HepG2 (cell line): ENCODE data around the gene TPX2. TPM values are rescaled to one million over a fixed set of nuclear protein-coding genes. Genes with fewer than 3 reads are reported as not detected.

Experiments used
- ERF ChIP-seq: IDR thresholded peaks from 2 replicates; pipeline ENCODE4 v1.6.1; 2018; ENCODE audit warnings: missing biosample characterization, missing genetic modification reagents
- HNF1A ChIP-seq, 2 experiments: sonication (generic) in 1 of 2; formaldehyde crosslinking in 1 of 2; IDR thresholded peaks; 2 replicates each; pipeline versions ENCODE4 v1.4.0 to v1.6.1; 2016 to 2020; ENCODE audit warnings: borderline replicate concordance in 1 of 2, low read depth in 1 of 2, mild to moderate bottlenecking in 1 of 2, missing genetic modification reagents in 1 of 2
- HNRNPH1 ChIP-seq: fragments of 200-400 bp; formaldehyde crosslinking; optimal IDR thresholded peaks from 2 replicates; pipeline ENCODE3; 2017; ENCODE audit warnings: mild to moderate bottlenecking, low read depth, low read length
- KAT8 ChIP-seq: IDR thresholded peaks from 2 replicates; pipeline ENCODE4 v1.6.1; 2016; ENCODE audit warnings: missing genetic modification reagents, missing compliant biosample characterization
- KMT2A ChIP-seq: sonication (generic); formaldehyde crosslinking; IDR thresholded peaks from 2 replicates; pipeline ENCODE4 v1.4.0; 2020; ENCODE audit warnings: missing genetic modification reagents
- MEIS2 ChIP-seq: sonication (generic); formaldehyde crosslinking; IDR thresholded peaks from 2 replicates; pipeline ENCODE4 v1.9.0; 2021; ENCODE audit warnings: mild to moderate bottlenecking, missing genetic modification reagents
- ZMYM4 ChIP-seq: sonication (generic); formaldehyde crosslinking; IDR thresholded peaks from 2 replicates; pipeline ENCODE4 v1.8.1; 2023; ENCODE audit warnings: mild to moderate bottlenecking, missing genetic modification reagents
- ZNF160 ChIP-seq: sonication (generic); formaldehyde crosslinking; IDR thresholded peaks from 2 replicates; pipeline ENCODE4 v1.8.0; 2022; ENCODE audit warnings: mild to moderate bottlenecking, inconsistent platforms, missing genetic modification reagents
- ZNF460 ChIP-seq: sonication (generic); formaldehyde crosslinking; IDR thresholded peaks from 2 replicates; pipeline ENCODE4 v1.5.1; 2020; ENCODE audit warnings: missing genetic modification reagents, mild to moderate bottlenecking, borderline replicate concordance
- ZNF484 ChIP-seq: sonication (generic); formaldehyde crosslinking; IDR thresholded peaks from 2 replicates; pipeline ENCODE4 v1.5.1; 2020; ENCODE audit warnings: mild to moderate bottlenecking, low read depth, missing genetic modification reagents, borderline replicate concordance
- ZNF598 ChIP-seq: sonication (generic); formaldehyde crosslinking; IDR thresholded peaks from 2 replicates; pipeline ENCODE4 v1.5.1; 2020; ENCODE audit warnings: mild to moderate bottlenecking, missing genetic modification reagents, borderline replicate concordance
- polyA plus RNA-seq, 8 experiments: library from polyadenylated mRNA; depleted of rRNA in 3 of 8; stranded (reverse) in 7 of 8; unstranded in 1 of 8; fragments of >200 nt; fragmentation: Illumina TruSeq in 4 of 8; extraction: Trizol in 4 of 8; gene quantifications; 2 replicates each; pipeline versions ENCODE4 v1.2.1 to v1.2.3, GENCODE V29; 2011 to 2016; ENCODE audit warnings: low read depth in 4 of 8, missing spikeins in 1 of 8, mixed read lengths in 1 of 8; ENCODE audit not compliant: insufficient read depth in 1 of 8
- total RNA-seq, 5 experiments: library from RNA; depleted of rRNA; stranded (reverse); fragments of >200 nt; fragmentation: Illumina TruSeq; extraction: Trizol; gene quantifications; 2 replicates each; pipeline ENCODE4 v1.2.3, GENCODE V29; 2016; ENCODE audit warnings: low read depth in 1 of 5
- TF ChIP-seq, protein P1 (sequence below): sonication (generic); formaldehyde crosslinking; IDR thresholded peaks from 2 replicates; pipeline ENCODE4 v1.5.0; 2020; ENCODE audit warnings: missing genetic modification reagents
- TF ChIP-seq, protein P2 (sequence below): sonication (generic); formaldehyde crosslinking; IDR thresholded peaks from 2 replicates; pipeline ENCODE4 v1.4.0; 2020; ENCODE audit warnings: mild to moderate bottlenecking, missing genetic modification reagents
- TF ChIP-seq, protein P3 (sequence below): conservative IDR thresholded peaks from 2 replicates; pipeline ENCODE4 v1.6.1; 2018; ENCODE audit warnings: missing genetic modification reagents

Gene TPX2
- total and polyA plus RNA-seq, 2 of the 13 experiments (the other 11 are each of a cell fraction or from before 2014, with no cell fraction given), result 34.3 to 124 TPM

DNA sequence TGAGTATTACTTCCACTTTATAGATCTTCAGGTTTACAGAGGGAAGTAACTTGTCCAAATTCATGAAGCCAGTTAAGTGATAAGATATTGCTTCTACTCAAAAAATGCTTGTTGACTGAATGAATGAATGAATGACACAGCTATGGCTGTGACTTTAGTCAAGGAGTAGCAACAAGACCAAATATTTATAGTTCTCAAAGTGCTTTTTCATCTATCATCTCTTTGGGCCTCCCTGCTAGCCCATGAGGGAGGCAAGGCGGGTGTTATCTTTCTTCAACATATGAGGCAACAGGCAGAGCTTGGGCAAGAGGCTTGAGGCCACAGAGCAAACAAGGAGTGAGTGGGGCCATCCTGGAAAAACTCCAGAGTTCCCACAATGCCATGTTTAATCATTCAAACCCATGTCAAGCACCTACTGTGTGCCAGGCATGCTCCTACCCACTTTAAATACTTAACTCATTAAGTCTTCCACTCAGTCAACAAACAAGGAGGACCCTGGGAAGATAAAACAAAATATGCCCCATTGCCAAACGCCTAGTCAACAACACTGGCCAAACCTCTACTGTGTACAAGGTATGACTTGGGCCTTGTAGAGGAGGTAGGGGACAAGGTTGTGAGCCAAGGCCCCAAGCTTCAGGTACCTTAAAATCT is 32.4 kb upstream of the TPX2 start (continued):
- TF ChIP-seq, protein P1, sequence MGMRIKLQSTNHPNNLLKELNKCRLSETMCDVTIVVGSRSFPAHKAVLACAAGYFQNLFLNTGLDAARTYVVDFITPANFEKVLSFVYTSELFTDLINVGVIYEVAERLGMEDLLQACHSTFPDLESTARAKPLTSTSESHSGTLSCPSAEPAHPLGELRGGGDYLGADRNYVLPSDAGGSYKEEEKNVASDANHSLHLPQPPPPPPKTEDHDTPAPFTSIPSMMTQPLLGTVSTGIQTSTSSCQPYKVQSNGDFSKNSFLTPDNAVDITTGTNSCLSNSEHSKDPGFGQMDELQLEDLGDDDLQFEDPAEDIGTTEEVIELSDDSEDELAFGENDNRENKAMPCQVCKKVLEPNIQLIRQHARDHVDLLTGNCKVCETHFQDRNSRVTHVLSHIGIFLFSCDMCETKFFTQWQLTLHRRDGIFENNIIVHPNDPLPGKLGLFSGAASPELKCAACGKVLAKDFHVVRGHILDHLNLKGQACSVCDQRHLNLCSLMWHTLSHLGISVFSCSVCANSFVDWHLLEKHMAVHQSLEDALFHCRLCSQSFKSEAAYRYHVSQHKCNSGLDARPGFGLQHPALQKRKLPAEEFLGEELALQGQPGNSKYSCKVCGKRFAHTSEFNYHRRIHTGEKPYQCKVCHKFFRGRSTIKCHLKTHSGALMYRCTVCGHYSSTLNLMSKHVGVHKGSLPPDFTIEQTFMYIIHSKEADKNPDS (CRISPR knock-in tag), result peak; percentile 87
- TF ChIP-seq HNF1A (IDR thresholded peaks at IDR 0.05; ENCODE audit: low read depth) (peak; percentile 93), HNF1A (CRISPR knock-in tag; IDR thresholded peaks at IDR 0.05; ENCODE audit: borderline replicate concordance) (peak; percentile 99), HNRNPH1 (no peak), MEIS2 (CRISPR knock-in tag) (peak; percentile 94; the same call in 1 of the 2 replicates), ERF (peak; percentile 90; the same call in 1 of the 2 replicates), ZMYM4 (CRISPR knock-in tag) (peak; percentile 94), KMT2A (CRISPR knock-in tag) (peak; percentile 65), ZNF484 (no peak), ZNF460 (no peak; the same call in 1 of the 2 replicates), KAT8 (CRISPR knock-in tag) (peak; percentile 86), ZNF598 (CRISPR knock-in tag) (peak; percentile 77; the same call in 1 of the 2 replicates), ZNF160 (CRISPR knock-in tag) (no peak; the same call in 1 of the 2 replicates)
- TF ChIP-seq, protein P2, sequence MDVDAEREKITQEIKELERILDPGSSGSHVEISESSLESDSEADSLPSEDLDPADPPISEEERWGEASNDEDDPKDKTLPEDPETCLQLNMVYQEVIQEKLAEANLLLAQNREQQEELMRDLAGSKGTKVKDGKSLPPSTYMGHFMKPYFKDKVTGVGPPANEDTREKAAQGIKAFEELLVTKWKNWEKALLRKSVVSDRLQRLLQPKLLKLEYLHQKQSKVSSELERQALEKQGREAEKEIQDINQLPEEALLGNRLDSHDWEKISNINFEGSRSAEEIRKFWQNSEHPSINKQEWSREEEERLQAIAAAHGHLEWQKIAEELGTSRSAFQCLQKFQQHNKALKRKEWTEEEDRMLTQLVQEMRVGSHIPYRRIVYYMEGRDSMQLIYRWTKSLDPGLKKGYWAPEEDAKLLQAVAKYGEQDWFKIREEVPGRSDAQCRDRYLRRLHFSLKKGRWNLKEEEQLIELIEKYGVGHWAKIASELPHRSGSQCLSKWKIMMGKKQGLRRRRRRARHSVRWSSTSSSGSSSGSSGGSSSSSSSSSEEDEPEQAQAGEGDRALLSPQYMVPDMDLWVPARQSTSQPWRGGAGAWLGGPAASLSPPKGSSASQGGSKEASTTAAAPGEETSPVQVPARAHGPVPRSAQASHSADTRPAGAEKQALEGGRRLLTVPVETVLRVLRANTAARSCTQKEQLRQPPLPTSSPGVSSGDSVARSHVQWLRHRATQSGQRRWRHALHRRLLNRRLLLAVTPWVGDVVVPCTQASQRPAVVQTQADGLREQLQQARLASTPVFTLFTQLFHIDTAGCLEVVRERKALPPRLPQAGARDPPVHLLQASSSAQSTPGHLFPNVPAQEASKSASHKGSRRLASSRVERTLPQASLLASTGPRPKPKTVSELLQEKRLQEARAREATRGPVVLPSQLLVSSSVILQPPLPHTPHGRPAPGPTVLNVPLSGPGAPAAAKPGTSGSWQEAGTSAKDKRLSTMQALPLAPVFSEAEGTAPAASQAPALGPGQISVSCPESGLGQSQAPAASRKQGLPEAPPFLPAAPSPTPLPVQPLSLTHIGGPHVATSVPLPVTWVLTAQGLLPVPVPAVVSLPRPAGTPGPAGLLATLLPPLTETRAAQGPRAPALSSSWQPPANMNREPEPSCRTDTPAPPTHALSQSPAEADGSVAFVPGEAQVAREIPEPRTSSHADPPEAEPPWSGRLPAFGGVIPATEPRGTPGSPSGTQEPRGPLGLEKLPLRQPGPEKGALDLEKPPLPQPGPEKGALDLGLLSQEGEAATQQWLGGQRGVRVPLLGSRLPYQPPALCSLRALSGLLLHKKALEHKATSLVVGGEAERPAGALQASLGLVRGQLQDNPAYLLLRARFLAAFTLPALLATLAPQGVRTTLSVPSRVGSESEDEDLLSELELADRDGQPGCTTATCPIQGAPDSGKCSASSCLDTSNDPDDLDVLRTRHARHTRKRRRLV (CRISPR knock-in tag), result no peak
- TF ChIP-seq, protein P3, sequence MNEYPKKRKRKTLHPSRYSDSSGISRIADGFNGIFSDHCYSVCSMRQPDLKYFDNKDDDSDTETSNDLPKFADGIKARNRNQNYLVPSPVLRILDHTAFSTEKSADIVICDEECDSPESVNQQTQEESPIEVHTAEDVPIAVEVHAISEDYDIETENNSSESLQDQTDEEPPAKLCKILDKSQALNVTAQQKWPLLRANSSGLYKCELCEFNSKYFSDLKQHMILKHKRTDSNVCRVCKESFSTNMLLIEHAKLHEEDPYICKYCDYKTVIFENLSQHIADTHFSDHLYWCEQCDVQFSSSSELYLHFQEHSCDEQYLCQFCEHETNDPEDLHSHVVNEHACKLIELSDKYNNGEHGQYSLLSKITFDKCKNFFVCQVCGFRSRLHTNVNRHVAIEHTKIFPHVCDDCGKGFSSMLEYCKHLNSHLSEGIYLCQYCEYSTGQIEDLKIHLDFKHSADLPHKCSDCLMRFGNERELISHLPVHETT (CRISPR knock-in tag), result no peak; the same call in none of the 2 replicates
